Stimulated activated naive CD8-positive, alpha-beta T cell treated with anti-CD3 and anti-CD28 coated beads, Interleukin-15, Interleukin-2, amounts not matched to agents 100 ng/mL and 50 ng/mL, for 24 hours (primary cell): ENCODE results near the gene TTC33.
"Not testable (repeated sequence)": the region's sequence is repeated elsewhere in the genome, so short reads cannot be mapped to it uniquely, and the experiment has no call there.

ENCODE experiments used
- H3K27ac Mint-ChIP-seq: one replicate; pipeline ENCODE4 v1.8.0; 2021; ENCODE audit warnings: mild to moderate bottlenecking, mixed read lengths
- H3K27me3 Mint-ChIP-seq: one replicate; pipeline ENCODE4 v1.8.0; 2021; ENCODE audit warnings: mixed read lengths
- H3K36me3 Mint-ChIP-seq: one replicate; pipeline ENCODE4 v1.8.0; 2021; ENCODE audit warnings: low read depth, mixed read lengths
- H3K4me1 Mint-ChIP-seq: one replicate; pipeline ENCODE4 v1.8.0; 2021; ENCODE audit warnings: low read depth, mixed read lengths
- H3K4me3 Mint-ChIP-seq: one replicate; pipeline ENCODE4 v1.8.0; 2021; ENCODE audit warnings: mild to moderate bottlenecking, mixed read lengths
- H3K9me3 Mint-ChIP-seq: one replicate; pipeline ENCODE4 v1.8.0; 2021; ENCODE audit warnings: mixed read lengths

The TTC33 gene

DNA sequence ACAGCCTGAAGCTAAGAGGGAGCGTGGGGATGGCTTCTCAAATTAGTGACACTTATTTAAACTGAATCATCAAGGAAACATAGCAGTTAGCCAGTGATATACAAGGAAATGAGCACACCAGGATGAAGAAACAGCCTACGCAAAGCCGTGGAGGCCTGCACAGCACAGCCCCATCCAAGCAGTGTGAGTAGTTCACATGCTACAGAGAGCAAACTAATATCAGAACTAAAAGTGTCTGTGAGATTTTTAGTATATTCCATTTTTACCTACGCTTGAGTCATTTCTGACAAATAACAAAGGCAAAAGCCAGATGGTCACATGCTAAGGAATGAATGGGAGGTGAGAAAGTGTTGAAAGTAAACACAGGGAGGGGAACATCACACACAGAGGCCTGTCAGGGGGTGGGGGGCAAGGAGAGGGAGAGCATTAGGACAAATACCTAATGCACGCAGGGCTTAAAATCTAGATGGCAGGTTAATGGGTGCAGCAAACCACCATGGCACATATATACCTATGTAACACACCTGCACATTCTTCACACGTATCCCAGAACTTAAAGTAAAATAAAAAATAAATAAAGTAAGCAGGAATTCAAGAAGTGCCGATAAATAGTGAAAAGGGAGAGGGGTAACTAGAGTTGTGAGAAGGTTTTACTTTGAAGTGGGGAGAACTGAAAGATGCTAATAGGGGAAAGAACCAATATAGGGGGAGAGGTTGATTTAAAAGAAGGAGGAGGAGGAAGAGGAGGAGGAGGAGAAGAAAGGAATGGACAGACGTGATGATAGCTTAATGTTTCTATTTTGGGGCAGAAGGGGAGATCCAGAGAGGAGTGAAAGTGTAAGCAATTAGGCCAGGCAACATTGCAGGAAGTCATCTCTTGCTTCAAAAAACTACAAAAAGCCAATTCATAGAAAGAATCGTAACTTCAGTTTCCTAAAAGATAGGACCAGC is 177.0 kb downstream of the TTC33 start:
- Mint-ChIP-seq H3K4me3 (peak overlapping the region; percentile 76), H3K4me1 (peaks cover 42% of the 10 kb centered on the region)

GRCh38 chr5:40577718-40578117 is 178.0 kb downstream of the TTC33 start:
- H3K4me1 Mint-ChIP-seq, result peaks cover 42% of the 10 kb centered on the region
- H3K27ac Mint-ChIP-seq, result peak overlapping the region; percentile 76
- no peaks in the 10 kb centered on the region for H3K27me3 Mint-ChIP-seq
- H3K9me3 Mint-ChIP-seq, result no peaks in the 10 kb centered on the region
- no peaks in the 10 kb centered on the region for H3K36me3 Mint-ChIP-seq
- H3K4me3 Mint-ChIP-seq, result no peak overlapping the region

More for the DNA sequence above, 177.0 kb downstream of the TTC33 start:
- H3K27me3 Mint-ChIP-seq, result no peaks in the 10 kb centered on the region
- no peaks in the 10 kb centered on the region for H3K36me3 Mint-ChIP-seq
- peaks cover 3% of the 10 kb centered on the region for H3K9me3 Mint-ChIP-seq
- peak overlapping the region; percentile 90 for H3K27ac Mint-ChIP-seq

DNA sequence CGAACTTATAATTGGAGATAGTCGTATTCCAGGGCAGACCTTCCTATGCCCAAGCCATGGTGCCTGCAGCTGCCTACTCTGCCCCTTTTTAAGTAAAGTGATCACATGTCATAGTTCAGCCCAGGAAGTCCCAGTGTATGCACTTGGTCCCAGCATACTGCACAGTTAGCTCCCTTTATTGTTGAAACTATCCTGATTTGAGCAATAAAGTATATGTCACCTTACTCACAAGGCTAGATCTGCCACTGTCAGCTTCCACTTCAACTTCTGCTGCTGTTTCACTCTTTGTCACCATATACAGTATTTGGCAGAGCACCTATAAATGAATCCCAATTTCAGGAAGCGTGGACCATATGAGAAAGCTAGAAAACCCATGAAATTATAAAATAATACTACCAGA is 179.8 kb downstream of the TTC33 start:
- H3K27ac Mint-ChIP-seq, result no peak overlapping the region
- no peaks in the 10 kb centered on the region for H3K27me3 Mint-ChIP-seq
- H3K9me3 Mint-ChIP-seq, result no peaks in the 10 kb centered on the region
- no peaks in the 10 kb centered on the region for H3K36me3 Mint-ChIP-seq
- peaks cover 50% of the 10 kb centered on the region for H3K4me1 Mint-ChIP-seq
- H3K4me3 Mint-ChIP-seq, result no peak overlapping the region

GRCh38 chr5:40575411-40575810 is 180.3 kb downstream of the TTC33 start:
- no peak overlapping the region for H3K27ac Mint-ChIP-seq
- H3K4me3 Mint-ChIP-seq, result no peak overlapping the region
- H3K27me3 Mint-ChIP-seq, result no peaks in the 10 kb centered on the region
- no peaks in the 10 kb centered on the region for H3K36me3 Mint-ChIP-seq
- H3K9me3 Mint-ChIP-seq, result no peaks in the 10 kb centered on the region
- H3K4me1 Mint-ChIP-seq, result peaks cover 50% of the 10 kb centered on the region

DNA sequence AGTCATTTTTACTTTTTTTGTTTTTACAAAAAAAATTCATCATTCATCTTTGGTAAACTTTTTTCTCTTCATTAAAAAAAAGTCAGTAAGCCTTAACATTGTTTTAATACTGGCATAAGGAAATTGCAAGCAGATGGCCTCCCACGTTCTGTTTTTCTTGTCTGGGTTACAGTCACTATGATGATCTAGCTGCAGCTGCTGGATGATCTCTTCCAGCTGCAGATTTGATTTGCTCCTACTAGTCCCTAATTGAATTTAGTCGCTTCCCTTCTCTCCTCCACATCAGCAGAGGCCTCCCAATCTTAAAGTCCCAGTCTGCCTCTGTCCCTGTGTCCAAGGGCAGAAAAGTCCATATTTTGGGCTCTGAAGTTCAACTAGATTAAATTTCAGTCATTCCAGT is 182.8 kb downstream of the TTC33 start:
- H3K36me3 Mint-ChIP-seq, result no peaks in the 10 kb centered on the region
- no peak overlapping the region for H3K27ac Mint-ChIP-seq
- peaks cover 40% of the 10 kb centered on the region for H3K4me1 Mint-ChIP-seq
- H3K27me3 Mint-ChIP-seq, result no peaks in the 10 kb centered on the region
- H3K4me3 Mint-ChIP-seq, result no peak overlapping the region
- no peaks in the 10 kb centered on the region for H3K9me3 Mint-ChIP-seq

DNA sequence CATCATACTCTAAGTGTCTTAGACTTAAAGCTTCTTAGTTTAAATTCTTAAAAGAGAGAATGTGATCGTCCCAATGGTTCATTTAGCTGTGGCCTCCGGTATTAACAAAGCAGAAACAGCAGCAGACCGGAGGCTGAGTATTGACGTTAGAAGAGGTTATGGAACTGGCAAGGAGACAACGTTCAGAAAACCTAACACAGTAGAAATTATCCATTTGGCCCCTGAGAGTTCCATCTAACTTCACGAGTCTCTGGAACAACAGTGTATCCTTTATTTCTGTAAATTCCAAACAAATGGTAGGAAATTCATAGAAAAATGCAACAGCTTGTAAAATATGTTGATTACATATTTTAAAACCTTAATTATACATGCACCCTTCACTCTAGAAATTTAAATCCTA is 183.4 kb downstream of the TTC33 start:
- H3K9me3 Mint-ChIP-seq, result no peaks in the 10 kb centered on the region
- no peak overlapping the region for H3K27ac Mint-ChIP-seq
- peaks cover 36% of the 10 kb centered on the region for H3K4me1 Mint-ChIP-seq
- H3K27me3 Mint-ChIP-seq, result no peaks in the 10 kb centered on the region
- no peak overlapping the region for H3K4me3 Mint-ChIP-seq
- H3K36me3 Mint-ChIP-seq, result no peaks in the 10 kb centered on the region

GRCh38 chr5:40571729-40572128 is 184.0 kb downstream of the TTC33 start:
- peaks cover 36% of the 10 kb centered on the region for H3K4me1 Mint-ChIP-seq
- no peaks in the 10 kb centered on the region for H3K9me3 Mint-ChIP-seq
- H3K36me3 Mint-ChIP-seq, result no peaks in the 10 kb centered on the region
- H3K27me3 Mint-ChIP-seq, result no peaks in the 10 kb centered on the region
- H3K4me3 Mint-ChIP-seq, result no peak overlapping the region
- no peak overlapping the region for H3K27ac Mint-ChIP-seq

- Mint-ChIP-seq H3K9me3 (peaks cover 6% of the 10 kb centered on the region), H3K27ac (peak overlapping the region; percentile 70), H3K4me3 (no peak overlapping the region), H3K36me3 (no peaks in the 10 kb centered on the region), H3K27me3 (no peaks in the 10 kb centered on the region), H3K4me1 (peaks cover 30% of the 10 kb centered on the region)
These were observed 185.2 kb downstream of the TTC33 start for GRCh38 chr5:40570408-40571129.

- H3K4me1 Mint-ChIP-seq, result peaks cover 27% of the 10 kb centered on the region
- H3K9me3 Mint-ChIP-seq, result peaks cover 6% of the 10 kb centered on the region
- no peak overlapping the region for H3K4me3 Mint-ChIP-seq
- no peaks in the 10 kb centered on the region for H3K36me3 Mint-ChIP-seq
- peak overlapping the region; percentile 30 for H3K27ac Mint-ChIP-seq
- H3K27me3 Mint-ChIP-seq, result no peaks in the 10 kb centered on the region
These were observed 186.1 kb downstream of the TTC33 start for GRCh38 chr5:40569546-40570270.

GRCh38 chr5:40568548-40568947 is 187.2 kb downstream of the TTC33 start:
- Mint-ChIP-seq H3K4me1 (peaks cover 27% of the 10 kb centered on the region), H3K4me3 (no peak overlapping the region), H3K9me3 (peaks cover 6% of the 10 kb centered on the region), H3K27me3 (no peaks in the 10 kb centered on the region), H3K27ac (no peak overlapping the region), H3K36me3 (no peaks in the 10 kb centered on the region)

- H3K9me3 Mint-ChIP-seq, result peaks cover 13% of the 10 kb centered on the region
- H3K27me3 Mint-ChIP-seq, H3K4me3 Mint-ChIP-seq, H3K27ac Mint-ChIP-seq, H3K36me3 Mint-ChIP-seq: not testable (repeated sequence)
- peaks cover 31% of the 10 kb centered on the region for H3K4me1 Mint-ChIP-seq
These were observed 192.6 kb downstream of the TTC33 start for GRCh38 chr5:40563173-40563572.

DNA sequence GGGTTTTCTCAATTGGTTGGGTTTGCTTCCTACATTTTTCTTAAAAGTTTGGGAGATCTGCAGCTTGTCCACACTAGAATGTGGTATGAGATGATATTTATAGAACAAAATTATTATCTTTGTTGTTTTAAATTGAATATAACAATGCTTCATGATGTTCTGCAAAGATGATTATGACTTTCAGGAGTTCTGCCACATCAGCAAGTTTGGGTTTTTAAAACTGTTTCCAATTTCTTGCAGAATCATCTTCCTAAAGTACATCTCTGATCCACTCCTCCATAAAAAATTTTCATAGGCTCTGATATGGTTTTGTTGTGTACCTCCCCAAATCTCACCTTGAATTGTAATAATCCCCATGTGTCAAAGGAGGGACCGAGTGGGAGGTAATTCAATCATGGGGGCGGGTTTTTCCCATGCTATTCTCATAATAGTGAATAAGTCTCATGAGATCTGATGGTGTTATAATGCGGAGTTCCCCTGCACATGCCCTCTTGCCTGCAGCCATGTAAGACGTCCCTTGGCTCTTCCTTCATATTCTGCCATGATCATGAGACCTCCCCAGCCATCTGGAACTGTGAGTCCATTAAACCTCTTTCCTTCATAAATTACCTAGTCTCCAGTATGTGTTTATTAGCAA is 195.2 kb downstream of the TTC33 start:
- no peaks in the 10 kb centered on the region for H3K27me3 Mint-ChIP-seq
- H3K4me1 Mint-ChIP-seq, result peaks cover 38% of the 10 kb centered on the region
- no peak overlapping the region for H3K4me3 Mint-ChIP-seq
- H3K27ac Mint-ChIP-seq, result no peak overlapping the region
- H3K9me3 Mint-ChIP-seq, result peaks cover 7% of the 10 kb centered on the region
- H3K36me3 Mint-ChIP-seq, result peaks cover 6% of the 10 kb centered on the region

DNA sequence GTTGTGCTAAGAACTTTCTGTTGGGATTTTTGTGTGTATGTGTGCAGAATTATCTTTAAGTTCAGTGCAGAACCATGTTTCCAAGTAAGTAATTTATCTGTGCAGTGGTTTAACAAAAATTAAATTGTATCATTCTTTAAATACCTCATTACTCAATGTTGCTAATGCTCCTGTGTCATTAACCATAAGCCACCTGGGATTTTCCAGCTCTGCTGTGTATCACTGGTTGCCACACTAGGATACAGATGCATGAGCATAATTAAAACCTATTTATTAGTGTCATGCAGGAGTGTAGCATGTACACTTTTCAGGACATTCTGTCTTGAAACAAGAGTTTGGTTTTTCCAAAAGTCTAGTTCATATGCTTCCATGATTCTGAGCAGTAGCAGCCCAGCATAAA is 196.5 kb downstream of the TTC33 start:
- Mint-ChIP-seq H3K27me3 (no peaks in the 10 kb centered on the region), H3K36me3 (peaks cover 6% of the 10 kb centered on the region), H3K4me3 (no peak overlapping the region), H3K27ac (no peak overlapping the region), H3K4me1 (peaks cover 46% of the 10 kb centered on the region), H3K9me3 (peaks cover 6% of the 10 kb centered on the region)

GRCh38 chr5:40557501-40557900 is 198.3 kb downstream of the TTC33 start:
- Mint-ChIP-seq H3K9me3 (peaks cover 6% of the 10 kb centered on the region), H3K4me3 (no peak overlapping the region), H3K36me3 (peaks cover 6% of the 10 kb centered on the region), H3K27me3 (no peaks in the 10 kb centered on the region), H3K4me1 (peaks cover 45% of the 10 kb centered on the region), H3K27ac (no peak overlapping the region)
